ENCODE data around the gene ZNF326. TPM values are rescaled to one million over a fixed set of nuclear protein-coding genes. Genes with fewer than 3 reads are reported as not detected.
"Not testable (repeated sequence)": the region's sequence is repeated elsewhere in the genome, so short reads cannot be mapped to it uniquely, and the experiment has no call there.

ZNF326 gene
- polyA plus RNA-seq, 4 donors: 57.0 to 74.1 (median 65.5) TPM

DNA sequence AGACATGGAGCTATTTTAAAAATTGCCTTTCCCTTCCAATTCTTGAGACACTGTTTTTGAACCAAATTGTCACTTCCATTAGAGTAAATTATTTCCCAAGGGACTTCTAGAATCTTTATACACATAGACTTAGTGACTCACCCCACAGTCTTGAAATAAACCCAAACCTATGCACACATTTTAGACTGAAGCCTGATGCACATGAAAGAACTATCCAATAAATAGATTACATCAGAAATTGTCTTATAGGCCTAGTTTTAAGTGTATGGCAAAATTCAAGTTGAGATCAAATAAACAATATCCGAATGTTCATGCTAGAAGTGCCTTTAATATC, 32.2 kb upstream of the ZNF326 start:
- DNase-seq (ENCODE audit: low read depth in 4 of 4, low spot score in 3 of 4): no peak

DNA sequence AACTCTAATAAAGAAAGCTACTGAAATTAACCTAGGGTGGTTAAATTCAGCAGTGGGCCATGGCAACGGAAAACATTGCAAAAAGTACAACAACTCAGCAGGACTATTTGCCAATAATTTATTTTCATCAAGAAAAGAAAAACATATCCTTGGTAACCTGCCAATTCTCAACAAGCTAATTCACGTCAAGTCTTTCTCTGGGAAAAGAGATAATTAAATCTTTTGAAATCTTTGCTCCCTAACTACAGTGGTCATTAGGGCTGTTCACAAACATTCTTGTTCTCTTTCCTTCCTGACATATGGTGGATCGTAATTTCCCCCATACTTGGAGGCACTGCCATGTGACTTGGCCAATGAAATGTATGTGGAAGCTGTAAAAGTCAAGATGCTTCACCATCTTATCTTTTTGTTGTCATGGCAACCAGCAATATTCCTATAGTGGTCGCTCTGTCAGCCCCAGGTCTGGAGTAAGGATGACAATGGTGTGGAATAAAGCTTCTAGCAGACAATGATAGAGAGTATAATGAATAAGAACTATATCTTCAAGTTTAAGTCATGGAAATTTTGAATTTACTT, 29.6 kb upstream of the ZNF326 start:
- DNase-seq (ENCODE audit: low read depth in 4 of 4, low spot score in 3 of 4): no peak

DNA sequence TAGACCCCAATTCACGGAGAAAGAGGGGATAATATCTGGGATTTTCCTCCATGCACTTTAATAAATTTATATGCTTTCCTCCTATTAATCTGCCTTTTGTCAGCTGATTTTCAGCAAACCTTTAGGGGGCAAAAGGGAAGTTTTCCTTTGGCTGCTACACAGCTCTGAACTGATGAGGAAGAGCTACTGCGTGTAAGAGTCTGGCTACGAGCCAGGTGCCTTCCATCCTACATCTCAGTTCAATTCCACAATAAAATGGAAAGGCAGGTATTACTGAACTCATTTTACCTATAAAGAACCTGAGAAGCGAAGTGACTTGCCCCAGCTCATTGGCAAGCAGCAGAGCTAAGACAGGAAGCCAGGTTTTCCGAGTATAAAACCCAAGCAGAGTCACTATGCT, 28.3 kb upstream of the ZNF326 start:
- no peak for DNase-seq (ENCODE audit: low read depth in 4 of 4, low spot score in 3 of 4)

DNA sequence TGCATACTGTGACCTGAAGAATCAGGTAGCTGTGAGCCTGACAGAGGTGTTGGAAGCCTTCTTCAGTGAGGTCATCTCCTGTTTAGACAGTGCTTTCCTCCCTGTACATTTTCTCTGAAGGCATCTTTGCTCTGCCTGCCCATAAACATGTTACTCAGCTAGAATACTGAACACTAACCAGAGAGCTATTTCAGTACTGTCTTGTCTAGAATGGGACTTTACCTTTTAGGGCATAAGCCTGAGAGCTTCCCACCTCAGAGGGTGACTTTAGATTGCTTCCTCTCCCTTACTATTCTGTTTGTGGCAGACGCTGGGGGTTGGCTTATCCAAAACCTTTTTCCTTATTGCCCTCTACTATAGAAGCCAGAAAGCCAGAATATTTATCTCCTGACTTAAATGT, 23.3 kb upstream of the ZNF326 start:
- DNase-seq (ENCODE audit: low read depth in 4 of 4, low spot score in 3 of 4): no peak

DNA sequence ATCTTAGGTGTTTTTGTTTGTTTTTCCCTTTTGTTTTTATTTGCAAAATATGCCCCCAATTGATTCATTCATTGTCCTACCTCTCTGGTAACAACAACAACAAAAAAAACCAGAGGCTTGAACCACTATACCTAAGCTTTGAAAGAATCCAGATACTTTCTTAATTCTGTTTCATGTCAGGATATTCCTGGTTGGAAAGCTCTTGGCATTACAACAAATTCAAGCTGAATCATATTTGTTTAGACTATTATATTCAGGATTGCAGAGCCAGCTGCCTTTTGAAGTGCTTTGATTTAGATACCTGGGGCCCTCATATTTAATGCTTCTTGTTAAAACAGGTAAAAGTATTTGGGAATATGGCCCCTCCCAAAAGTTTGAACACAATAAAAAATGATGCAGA, 22.9 kb upstream of the ZNF326 start:
- DNase-seq (ENCODE audit: low read depth in 4 of 4, low spot score in 3 of 4): no peak

DNA sequence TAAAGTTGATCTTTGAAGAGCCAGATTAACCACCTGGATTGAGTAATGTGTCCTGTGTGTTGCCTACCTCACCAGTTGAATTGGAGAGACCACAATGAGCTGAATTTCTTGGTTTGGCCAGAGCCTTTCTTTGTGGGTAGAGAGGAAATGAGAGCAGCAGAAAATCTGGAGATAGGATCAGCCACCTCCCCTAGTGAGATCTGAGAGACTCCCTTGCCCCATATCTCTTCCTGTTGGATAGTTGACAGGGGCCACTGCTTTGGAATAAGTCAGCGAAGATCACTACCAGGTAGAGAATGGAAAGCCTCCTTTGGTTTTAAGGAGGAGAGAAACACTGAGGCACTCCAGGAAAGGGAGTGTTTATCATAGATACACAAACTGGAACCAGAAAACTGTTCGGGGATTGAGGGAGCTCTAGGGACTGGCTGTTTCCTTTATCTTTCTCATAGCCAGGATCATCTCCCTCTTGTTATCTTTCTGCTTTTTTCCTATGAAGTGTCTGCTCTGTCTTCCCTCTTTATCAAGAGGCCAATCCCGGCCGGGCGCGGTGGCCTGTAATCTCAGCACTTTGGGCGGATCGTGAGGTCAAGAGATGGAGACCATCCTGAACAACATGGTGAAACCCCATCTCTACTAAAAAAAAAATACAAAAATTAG, 21.3 kb upstream of the ZNF326 start:
- DNase-seq (ENCODE audit: low read depth in 4 of 4, low spot score in 3 of 4): no peak

DNA sequence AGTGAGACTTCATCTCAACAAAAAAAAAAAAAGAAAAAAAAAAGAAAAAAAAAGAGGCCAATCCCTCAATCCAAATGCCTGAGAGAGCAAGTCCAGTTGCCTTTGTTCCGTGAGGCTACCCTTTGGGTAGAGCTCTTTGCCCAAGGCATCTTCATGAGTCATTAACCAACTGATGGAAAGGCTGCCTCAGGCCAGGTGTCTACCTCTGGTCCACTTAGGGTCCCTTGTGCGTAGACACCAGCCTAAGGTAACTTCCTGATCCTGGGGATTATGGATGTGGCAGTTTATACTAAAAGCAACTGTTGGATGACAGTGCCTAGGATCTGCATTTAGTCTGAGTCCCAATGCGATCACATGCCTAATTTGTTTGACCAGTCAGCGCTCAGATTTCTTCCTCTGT, 20.7 kb upstream of the ZNF326 start:
- DNase-seq (ENCODE audit: low read depth in 4 of 4, low spot score in 3 of 4): no peak

DNA sequence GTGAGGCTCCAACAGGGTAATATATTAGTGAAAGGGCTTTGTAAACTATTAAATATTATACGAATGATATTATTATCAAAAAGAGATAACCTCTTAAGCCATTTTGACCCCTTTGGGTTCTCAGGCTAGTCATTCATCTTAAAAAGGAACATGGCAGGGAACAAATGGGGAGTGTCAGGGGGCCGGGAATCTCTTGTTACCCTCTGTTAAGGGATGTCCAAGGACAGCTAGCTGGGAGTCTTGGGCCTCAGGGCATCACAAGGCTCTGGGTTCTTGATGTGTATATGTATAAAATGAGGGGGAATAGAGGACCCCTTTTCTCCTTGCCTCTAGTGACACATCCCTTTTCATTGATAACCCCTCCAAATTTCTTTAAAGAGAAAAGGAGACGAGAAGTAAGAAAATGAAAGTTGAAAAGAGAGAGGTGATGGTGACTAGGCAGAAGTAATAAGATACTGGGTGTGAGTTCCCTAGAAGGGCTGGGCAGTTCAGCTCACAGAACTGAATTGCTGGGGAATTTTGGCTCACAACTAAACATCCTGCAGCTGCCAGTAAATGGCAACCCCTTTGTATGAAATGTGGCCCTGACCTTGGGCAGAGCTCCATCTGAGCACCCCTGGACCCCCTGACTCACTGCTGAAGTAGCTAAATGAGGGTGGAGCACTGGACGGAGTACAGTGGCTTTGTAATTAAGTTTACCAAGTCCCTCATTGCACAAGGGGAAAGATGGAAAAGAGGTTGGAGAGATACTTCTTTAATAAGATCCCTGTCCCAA, 20.0 kb upstream of the ZNF326 start:
- no peak for DNase-seq (ENCODE audit: low read depth in 4 of 4, low spot score in 3 of 4)

DNA sequence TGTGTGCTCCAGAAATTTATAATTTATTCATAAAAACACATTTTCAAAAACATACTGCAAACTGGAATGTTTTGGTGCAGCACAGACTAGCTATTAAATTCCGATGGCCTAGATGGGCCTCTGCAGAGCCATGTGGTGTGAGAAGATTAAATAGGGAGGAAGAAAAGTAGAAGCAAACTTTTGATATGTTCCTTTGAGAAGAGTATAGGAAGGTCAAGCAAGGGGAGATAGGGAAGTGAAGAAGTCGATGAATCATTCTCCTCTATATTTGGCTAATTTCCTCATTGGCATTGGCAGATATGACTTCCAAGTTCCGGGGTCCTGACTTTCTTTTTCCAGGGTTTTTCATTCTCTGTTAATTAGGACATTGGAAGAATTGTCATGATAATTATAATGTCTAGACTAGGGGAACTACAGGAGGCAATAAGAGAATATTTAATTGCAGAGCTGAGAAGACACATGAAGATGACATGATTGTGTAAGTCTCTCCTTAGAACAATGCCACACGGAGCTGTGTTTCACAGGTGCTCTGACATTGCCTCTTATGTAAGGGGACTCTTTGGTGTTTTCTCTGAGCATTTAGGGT, 19.3 kb upstream of the ZNF326 start:
- DNase-seq (ENCODE audit: low read depth in 4 of 4, low spot score in 3 of 4): no peak

DNA sequence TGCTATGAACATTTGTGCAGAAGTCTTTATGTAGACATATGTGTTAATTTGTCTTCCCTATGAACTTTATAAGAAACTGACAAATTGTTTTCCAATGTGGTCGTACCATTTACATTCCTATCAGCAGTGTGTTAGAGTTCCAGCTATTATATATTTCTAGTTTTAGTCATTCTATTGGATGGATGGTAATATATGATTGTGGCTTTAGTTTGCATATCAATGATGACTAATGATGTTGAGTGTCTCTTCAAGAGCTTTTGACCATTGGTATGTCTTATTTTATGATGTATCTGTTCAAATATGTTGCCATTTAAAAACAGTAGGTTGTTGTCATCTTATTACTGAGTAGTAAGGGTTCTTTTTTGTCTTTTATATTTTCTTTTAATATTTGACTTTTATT, 16.2 kb upstream of the ZNF326 start:
- DNase-seq (ENCODE audit: low read depth in 4 of 4, low spot score in 3 of 4): no peak

DNA sequence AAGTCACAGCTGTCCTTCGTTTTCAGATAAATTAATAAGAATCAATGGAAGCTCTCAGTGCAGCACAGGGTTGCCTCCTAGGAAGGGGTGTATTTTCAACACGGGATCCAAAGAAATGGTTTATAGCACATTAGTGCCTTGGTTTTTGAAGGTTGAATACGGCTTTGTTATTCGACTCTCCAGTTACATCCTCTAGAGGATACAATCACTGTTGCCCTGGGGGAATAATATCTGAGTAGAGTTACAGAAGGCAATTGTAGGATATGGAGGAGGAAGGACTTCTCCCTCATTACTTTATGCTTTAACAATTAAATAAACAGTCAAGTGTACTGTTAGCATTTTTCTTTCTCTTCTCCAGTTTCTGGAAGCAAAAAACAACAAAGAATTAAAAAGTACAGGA, 14.3 kb upstream of the ZNF326 start:
- DNase-seq (ENCODE audit: low read depth in 4 of 4, low spot score in 3 of 4): no peak

DNA sequence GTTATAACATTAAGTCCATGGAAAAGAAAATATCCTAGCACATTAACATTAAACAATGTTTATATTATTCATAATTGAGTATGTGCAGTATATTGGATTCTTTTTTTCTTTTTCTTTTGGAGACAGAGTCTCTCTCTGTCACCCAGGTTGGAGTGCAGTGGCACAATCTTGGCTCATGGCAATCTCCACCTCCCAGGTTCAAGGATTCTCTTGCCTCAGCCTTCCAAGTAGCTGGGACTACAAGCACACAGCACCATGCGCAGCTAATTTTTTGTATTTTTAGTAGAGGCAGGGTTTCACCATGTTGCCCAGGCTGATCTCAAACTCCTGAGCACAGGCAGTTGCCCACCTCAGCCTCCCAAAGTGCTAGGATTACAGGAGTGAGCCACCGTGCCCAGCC, 12.1 kb upstream of the ZNF326 start:
- not testable (repeated sequence) for DNase-seq (ENCODE audit: low read depth in 4 of 4, low spot score in 3 of 4)

DNA sequence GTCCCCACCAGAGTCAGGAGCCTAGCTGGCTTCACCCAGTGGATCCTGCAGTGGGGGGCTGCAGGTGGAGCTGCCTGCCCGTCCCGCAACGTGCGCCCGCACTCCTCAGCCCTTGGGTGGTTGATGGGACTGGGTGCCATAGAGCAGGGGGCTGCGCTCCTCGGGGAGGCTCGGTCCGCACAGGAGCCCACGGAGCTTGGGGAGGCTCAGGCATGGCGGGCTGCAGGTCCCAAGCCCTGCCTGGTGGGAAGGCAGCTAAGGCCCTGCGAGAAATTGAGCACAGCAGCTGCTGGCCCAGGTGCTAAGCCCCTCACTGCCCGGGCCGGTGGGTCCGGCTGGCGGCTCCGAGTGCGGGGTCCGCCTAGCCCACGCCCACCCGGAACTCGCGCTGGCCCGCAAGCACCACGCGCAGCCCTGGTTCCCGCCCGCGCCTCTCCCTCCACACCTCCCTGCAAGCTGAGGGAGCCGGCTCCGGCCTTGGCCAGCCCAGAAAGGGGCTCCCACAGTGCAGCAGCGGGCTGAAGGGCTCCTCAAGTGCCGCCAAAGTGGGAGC, 10.3 kb upstream of the ZNF326 start:
- not testable (repeated sequence) for DNase-seq (ENCODE audit: low read depth in 4 of 4, low spot score in 3 of 4)

DNA sequence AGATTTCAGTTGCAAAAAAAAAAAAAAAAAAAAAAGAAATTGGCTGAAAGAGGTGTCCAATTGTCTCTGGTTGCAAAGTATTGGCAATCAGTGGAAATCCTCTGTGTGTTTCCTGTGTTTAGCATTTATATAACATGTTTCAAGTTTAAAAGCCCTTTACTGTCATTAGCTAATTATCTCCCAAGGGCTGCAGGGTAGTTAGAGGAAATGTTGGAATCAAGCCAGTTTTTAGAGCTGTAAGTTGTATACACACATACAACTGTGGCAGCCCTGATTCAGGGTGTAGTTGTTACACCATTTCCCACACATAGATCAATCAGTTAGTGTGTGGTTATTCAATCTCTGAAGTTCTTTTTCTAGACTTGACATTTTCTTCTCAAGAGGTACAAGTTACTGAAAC, 8.9 kb upstream of the ZNF326 start:
- DNase-seq (ENCODE audit: low read depth in 4 of 4, low spot score in 3 of 4): no peak

DNA sequence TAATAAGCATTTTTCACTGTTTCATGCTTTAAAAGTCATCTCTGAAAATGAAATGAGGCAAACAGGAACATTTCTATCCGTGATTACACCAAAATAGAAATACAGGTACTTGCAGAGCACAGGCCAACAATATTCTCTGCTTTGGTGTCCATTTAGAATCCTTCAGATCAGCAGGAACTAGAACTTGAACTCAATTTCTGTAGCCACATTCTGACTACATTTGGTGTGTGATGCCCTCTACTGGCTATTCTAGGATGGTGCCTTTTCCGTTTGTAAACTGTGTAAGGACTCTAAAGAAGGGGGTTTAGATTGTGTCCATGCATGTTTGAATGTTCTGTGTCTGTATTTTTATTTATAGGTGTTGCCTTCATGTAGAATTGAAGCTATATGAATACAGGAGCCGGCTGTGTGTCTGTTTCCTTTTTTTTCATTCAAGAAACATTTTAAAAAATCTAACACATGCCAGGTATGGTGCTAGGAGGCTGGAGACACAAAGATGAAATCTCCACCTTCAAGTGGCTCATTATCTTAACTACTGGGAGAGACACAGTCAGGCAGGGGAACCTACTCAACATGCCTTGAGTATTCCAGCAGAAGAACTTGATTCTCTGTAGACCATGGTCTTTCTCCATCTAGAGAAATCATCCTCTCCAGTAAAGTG, 7.6 kb upstream of the ZNF326 start:
- DNase-seq (ENCODE audit: low read depth in 4 of 4, low spot score in 3 of 4): peak; percentile 57 to 69 (median 67)

DNA sequence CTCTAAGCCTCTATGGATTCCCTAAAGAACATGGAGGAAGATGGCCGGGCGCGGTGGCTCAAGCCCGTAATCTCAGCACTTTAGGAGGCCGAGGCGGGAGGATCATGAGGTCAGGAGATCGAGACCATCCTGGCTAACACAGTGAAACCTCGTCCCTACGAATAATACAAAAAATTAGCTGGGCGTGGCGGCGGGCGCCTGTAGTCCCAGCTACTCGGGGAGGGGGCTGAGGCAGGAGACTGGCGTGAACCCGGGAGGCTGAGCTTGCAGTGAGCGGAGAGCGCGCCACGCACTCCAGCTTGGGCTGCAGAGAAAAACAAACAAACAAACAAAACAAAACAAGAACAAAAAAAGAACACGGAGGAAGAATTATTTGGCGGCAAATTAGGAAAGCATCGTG, 5.8 kb upstream of the ZNF326 start:
- no peak for DNase-seq (ENCODE audit: low read depth in 4 of 4, low spot score in 3 of 4)

DNA sequence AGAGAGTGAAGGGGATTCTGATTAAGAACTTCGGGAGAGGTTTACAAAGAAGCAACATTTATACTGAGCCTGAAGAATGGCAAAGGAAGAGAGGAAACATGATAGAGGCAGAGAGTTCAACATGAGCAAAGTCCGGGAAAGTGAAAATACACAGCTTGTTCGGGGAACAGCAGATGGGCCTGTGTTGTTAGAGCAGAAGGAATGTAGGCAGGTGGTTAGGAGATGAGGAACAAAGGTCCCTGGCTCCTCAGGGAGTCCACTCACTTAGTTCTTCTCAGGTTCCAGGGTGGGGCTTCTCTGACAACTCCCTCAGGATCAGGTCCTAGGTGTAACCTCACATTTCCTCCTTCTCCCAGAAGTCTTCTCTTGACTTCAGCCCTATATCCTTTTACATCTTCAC, 5.1 kb upstream of the ZNF326 start:
- DNase-seq (ENCODE audit: low read depth in 4 of 4, low spot score in 3 of 4): no peak

DNA sequence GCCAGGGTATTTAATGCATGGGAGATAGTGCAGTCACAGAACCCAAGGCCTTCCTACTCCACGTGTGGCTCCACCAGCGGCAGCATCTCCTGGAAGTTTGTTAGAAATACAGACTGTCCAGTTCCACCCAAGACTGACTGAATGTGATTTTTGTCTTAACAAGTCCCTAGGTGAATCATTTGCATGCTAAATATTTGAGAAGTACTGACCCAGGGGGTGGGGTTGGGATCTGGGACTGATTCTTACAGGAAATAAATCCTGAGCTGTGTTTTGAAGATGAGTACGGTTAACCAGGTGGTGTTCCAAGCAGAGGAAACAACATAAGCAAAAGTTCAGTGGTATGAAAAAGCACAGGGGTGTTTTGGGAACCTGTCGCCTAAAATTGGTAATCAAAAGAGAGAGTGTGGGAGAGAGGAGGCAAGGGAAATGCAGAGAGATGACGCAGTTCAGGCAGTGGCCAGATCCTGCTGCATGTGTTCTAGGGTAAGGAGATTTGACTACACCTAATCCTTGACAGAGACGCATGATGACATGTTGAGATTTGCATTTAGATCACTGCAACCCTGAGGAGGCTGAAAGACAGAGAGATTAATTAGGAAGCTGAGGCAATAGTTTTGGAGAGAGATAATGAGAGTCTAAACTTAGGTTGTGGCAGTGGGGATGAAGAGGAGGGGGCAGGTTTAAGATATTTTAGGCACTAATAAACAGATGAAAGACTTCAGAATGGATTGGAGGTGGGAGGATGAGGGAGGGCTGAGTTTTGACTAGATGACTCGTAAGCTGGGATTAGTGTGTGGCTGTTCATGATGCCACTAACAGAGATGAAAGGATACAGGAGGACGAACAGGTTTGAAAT, 3.7 kb upstream of the ZNF326 start:
- no peak for DNase-seq (ENCODE audit: low read depth in 4 of 4, low spot score in 3 of 4)

DNA sequence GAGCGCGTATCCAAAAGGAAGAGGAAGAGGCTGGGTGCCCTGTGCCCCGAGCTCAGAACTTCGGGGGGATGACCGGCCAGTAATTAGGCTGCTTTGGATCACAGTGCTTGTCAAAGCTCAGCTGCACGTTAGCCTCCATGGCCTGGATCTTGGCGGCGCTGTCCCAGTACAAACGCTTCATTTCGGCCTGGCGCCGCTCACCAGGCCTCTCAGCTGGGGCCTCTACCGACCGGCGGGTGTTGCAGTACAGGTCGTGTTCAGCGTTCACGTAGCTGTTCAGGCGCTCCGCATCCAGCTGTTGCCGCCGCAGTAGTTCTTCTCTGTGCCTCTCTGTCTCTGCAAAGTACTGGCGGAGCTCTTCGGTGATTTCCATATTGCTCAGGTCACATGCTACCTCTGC, 1.4 kb upstream of the ZNF326 start:
- DNase-seq (ENCODE audit: low read depth in 4 of 4, low spot score in 3 of 4): no peak

DNA sequence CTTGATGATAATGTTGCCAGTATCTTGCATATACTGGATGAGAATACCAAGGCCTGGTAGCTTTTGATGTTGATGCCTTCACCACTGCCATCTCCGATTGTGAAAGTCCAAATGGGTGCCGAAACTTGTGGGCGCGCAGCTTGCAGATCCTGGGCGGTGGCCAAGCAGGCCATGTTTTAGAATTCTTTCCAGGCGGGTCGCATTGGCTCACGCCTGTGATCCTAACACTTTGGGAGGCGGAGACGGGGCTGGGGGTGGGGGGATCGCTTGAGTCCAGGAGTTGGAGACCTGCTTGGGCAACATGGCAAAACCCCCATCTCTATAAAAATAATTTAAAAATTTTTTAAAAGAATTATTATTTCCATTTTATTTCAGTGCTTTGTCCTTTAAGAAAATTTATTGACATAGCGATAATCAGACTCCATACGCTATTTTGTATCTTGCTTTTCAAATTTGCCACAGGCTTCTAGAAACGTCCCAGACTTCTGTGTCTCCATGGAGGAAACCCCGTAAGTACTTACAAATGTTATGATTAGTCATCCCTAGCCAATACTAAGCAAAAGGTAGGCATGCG, 592 bp upstream of the ZNF326 start:
- DNase-seq (ENCODE audit: low read depth in 4 of 4, low spot score in 3 of 4): no peak
